ENCODE data around the gene SHANK3.

Gene SHANK3

GRCh38 chr22:50699756-50700386 is 27.2 kb downstream of the SHANK3 start:
- no peak for DNase-seq (ENCODE audit: low read depth)

DNA sequence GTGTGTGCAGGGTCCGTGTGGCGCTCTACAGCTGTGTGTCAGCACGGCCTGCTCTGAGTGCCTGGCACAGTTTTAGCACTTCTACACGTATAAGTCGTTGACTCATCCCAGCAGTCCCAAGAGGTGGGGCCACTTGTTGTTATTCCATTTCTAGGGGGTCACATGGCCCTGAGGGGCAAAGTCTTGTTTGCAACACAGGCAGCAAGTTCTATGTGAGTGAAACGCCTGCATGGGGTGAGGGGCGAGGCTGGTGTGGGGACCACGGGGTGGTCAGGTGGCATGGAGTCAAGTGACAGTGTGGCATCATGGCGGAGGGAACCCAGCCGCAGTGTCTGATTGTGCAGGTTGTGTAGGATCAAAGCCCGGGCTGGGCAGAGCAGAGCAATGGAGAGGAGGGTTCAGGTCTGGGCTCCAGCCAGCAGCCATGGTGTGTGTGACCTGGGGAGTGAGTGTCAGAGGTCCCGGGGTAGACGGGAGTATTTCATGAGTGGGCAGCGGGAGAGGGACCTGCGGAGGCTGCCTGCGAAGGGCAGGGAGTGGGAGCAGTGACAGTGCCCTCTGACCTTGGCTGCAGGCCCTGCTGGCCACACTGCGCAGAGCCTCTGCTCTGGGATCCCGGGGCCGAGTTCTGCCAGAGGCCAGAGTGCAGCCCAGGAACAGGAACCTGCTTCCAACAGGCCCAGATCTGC is 27.9 kb downstream of the SHANK3 start:
- no peak for DNase-seq (ENCODE audit: low read depth)

GRCh38 chr22:50701076-50701419 is 28.4 kb downstream of the SHANK3 start:
- DNase-seq (ENCODE audit: low read depth) = no peak

DNA sequence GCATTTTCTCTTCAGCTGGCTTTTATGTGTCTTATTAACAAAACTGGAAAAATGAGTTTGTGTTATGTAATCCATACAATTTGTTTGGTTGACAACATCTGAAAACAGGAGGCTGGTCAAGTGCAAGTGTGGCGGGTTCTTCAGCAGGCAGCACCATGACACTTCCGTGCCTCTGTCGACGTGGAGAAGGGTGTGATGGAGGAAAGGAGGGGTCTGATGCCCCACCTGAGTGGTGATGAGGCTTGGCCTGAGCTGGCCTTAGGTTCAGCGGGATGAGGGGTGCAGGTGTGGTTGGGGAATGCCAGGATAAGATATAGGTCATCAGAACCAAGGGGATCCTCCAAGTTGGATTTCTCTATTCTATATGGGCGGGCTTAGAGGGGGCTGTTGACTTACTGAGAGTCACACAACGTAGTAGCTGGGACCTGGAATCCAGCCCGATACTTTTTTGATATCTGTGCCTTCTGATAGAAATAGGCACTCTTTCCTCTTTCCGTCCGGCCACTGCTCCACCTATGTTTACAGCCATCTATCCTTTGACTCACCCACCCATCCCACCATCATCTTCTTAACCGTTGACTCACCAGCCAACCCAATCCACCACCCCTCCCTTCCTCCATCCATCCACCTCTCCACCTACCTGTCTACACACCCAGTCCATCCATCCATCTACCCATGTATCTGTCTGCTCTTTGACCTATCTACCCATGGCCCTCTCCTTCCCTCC is 29.0 kb downstream of the SHANK3 start:
- no peak for DNase-seq (ENCODE audit: low read depth)

- no peak for DNase-seq (ENCODE audit: low read depth)
Observed at GRCh38 chr22:50702261-50702671, 29.6 kb downstream of the SHANK3 start.

- no peak for DNase-seq (ENCODE audit: low read depth)
Observed at GRCh38 chr22:50702821-50703725, 30.4 kb downstream of the SHANK3 start.

GRCh38 chr22:50703726-50704509 is 31.3 kb downstream of the SHANK3 start:
- DNase-seq (ENCODE audit: low read depth) = no peak

- DNase-seq (ENCODE audit: low read depth) = no peak
Observed at GRCh38 chr22:50704510-50705218, 32.0 kb downstream of the SHANK3 start.

DNA sequence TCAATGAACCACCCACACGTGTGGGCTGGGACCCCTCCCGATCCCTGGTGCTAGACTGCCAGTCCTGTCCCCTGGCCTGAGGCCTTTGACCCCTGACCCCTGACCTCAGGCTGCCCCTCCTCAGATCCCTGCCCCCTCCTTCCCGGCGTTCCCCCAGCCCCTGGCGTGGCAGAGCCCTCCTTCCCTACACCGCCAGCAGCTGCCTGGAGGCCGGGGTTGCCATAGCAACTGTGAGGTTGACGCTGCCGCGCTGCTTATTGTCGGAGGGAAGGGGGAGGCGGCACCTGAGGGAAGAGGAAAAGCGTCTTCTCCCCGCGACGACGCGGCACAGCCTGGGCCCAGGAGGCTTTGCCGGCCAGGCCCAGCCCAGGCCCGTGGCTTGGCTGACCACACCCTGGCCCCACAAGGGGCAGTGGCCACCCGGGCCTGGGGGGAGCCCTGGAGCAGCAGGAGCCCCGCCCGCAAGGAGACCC is 32.6 kb downstream of the SHANK3 start:
- no peak for DNase-seq (ENCODE audit: low read depth)

DNA sequence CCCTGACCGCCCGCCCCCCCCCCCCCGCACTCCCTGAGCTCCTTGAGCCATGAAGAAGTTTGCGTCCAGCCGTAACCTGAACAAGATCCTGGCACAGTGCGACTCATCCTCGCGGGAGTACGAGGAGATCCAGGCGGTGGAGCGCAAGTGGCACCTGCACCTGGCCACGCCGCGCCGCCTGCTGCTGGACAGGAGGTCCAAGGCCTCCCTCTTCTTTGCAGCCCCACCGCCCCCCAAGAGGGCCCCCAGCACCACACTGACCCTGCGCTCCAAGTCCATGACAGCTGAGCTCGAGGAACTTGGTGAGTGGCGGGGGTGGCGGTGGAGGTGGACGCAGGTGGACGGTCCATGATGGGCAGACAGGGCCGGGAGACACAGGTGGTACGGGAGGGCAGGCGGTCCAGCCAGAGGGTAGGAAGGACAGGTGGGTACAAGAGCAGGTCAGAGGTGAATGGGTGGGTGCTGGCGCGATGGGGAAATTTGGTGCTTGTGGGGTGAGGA is 33.3 kb downstream of the SHANK3 start:
- DNase-seq (ENCODE audit: low read depth) = no peak

GRCh38 chr22:50706481-50707125 is 34.0 kb downstream of the SHANK3 start:
- no peak for DNase-seq (ENCODE audit: low read depth)

DNA sequence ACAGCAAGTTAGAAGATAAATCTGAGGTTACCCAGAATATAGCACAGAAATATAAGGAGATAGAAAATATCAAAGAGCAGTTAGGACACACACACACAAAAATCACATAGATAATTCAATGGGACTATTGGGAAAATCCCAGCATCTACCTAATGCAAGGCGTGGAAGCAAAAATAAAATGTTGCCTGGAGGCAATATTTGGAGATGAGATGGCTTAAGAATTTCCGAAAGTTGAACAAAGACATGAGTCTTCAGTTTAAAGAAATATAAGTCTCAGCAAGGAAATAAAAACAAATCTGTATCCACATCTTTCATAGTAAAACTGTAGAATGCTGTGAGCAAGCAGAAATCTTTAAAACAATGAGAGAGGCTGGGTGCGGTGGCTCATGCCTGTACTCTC is 35.9 kb downstream of the SHANK3 start:
- DNase-seq (ENCODE audit: low read depth) = no peak

GRCh38 chr22:50708996-50709395 is 36.4 kb downstream of the SHANK3 start:
- no peak for DNase-seq (ENCODE audit: low read depth)

GRCh38 chr22:50710221-50710620 is 37.6 kb downstream of the SHANK3 start:
- DNase-seq (ENCODE audit: low read depth) = no peak

DNA sequence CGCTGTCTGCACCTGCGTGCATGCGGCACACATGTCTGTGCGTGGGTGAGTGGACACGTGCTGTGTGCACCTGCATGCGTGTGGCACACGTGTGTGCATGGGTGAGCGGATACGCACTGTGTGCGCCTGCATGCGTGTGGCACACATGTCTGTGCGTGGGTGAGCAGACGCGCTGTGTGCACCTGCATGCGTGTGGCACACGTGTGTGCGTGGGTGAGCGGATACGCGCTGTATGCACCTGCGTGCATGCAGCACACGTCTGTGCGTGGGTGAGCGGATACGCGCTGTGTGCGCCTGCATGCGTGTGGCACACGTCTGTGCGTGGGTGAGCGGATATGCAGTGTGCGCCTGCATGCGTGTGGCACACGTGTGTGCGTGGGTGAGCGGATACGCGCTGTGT is 38.3 kb downstream of the SHANK3 start:
- DNase-seq (ENCODE audit: low read depth) = no peak

DNA sequence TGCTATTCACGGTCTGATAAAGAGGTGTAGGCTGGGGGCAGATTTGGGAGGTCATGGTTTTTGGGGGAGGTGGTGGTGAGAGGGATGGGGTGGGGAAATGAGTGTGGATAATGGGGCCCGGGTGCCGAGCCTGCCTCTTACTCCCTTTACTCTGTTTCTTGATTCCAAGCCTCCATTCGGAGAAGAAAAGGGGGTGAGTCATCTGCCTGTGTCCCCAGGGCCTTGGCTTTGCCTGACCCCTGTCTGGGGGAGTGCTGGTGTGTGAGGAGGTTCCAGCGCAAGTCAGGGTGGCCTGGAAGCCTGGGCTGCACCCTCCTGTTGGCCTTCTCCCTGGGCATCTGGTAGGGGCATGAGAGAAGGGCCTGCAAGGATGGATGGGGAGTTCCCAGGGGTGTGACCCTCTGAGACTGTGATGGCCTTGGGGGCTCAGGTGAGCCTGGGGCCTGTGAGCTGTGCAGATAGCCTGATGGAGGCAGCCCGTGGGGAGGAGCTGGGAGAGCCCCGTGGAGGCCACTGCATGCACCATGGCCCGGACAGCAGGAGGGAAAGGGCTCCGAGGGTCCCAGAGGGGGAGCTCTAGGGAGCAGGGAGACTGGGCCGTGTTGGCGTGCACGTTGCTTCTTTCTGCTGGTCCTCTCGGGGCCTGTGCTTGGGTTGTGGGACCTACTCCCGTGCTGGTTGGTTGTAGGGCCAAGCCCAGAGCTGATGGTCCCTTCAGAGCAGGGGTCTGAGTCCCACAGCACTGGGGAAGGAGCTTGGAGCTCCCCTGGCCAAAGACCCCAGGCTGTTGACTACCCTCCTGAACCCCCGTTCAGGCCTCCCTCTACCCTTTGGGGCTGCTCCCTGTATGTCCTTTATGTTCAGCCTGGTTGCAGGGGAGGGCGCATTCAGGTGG is 39.1 kb downstream of the SHANK3 start:
- DNase-seq (ENCODE audit: low read depth) = no peak

GRCh38 chr22:50712341-50713007 is 39.9 kb downstream of the SHANK3 start:
- DNase-seq (ENCODE audit: low read depth) = no peak

- DNase-seq (ENCODE audit: low read depth) = no peak
Observed at GRCh38 chr22:50713008-50713385, 40.4 kb downstream of the SHANK3 start.

All from stimulated activated CD8-positive, alpha-beta memory T cell treated with anti-CD3 and anti-CD28 coated beads, Interleukin-15, amount 100 ng/mL, for 1 hour (primary cell).